Measurements from ENCODE around the gene CAMK4. TPM values are rescaled to one million over a fixed set of nuclear protein-coding genes. Genes with fewer than 3 reads are reported as not detected.

The CAMK4 gene
- total RNA-seq, 1 experiment from 2014 or later = 10.2 TPM

DNA sequence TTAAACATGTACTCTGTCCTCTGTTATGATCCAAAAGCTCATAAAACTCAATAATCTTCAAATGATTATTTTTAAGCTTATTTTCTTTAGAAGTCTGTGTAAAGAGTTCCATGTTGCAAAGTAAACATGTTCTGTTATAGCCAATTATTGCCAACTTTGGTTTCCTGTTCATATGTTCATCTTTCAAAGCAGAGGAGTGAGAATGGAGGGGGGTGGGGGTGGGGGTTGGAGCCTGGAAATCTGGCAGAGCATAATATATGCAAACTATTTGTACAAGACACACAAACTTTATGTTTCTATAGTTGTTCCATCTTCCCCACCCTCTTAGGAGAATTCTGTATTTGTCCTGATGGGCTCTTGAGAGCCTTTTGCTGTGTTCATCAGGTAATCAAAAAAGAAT lies 153.1 kb downstream of the CAMK4 start:
- no peaks in the 10 kb centered on the region for H3K79me2 ChIP-seq (ENCODE audit: insufficient read depth, low read length)
- ATAC-seq (no peak), DNase-seq (ENCODE audit: low read depth, low spot score) (no peak)
- no peak overlapping the region for H2AFZ ChIP-seq (ENCODE audit: low read depth, low read length, poor library complexity, severe bottlenecking)
- no peaks in the 10 kb centered on the region for H3K9me2 ChIP-seq (ENCODE audit: insufficient read depth)
- POLR2A ChIA-PET = no interaction called here
- no peak for TF ChIP-seq ZNF274 (IDR thresholded peaks at IDR 0.05; ENCODE audit: low read depth, low read length)
- TF ChIP-seq YY1 (IDR thresholded peaks at IDR 0.05; ENCODE audit: extremely low read depth, insufficient replicate concordance, low read depth, low read length) = no peak
- no peak for TF ChIP-seq ELF1 (IDR thresholded peaks at IDR 0.05; ENCODE audit: borderline replicate concordance, low read depth)
- TF ChIP-seq, protein P1, sequence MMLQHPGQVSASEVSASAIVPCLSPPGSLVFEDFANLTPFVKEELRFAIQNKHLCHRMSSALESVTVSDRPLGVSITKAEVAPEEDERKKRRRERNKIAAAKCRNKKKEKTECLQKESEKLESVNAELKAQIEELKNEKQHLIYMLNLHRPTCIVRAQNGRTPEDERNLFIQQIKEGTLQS (IDR thresholded peaks at IDR 0.05) = no peak
- no peaks in the 10 kb centered on the region for H3K27me3 ChIP-seq (ENCODE audit: insufficient read depth, low read length)
- H3K9me3 ChIP-seq (ENCODE audit: control insufficient read depth in 1 of 2, insufficient read depth in 1 of 2, low read depth in 1 of 2, low read length in 2 of 2) = no peaks in the 10 kb centered on the region
- no peaks in the 10 kb centered on the region for H4K20me1 ChIP-seq (ENCODE audit: insufficient read depth)
- H3K27ac ChIP-seq (ENCODE audit: low read depth, low read length) = no peak overlapping the region
- H3K4me1 ChIP-seq (ENCODE audit: control insufficient read depth in 1 of 2, insufficient read depth in 2 of 2, low read length in 2 of 2) = no peaks in the 10 kb centered on the region
- H3K4me3 ChIP-seq (replicated peaks in 1 of 2; ENCODE audit: low read depth in 1 of 2, low read length in 2 of 2) = no peak overlapping the region
- CTCF ChIA-PET = no interaction called here
- no peaks in the 10 kb centered on the region for H3K36me3 ChIP-seq (ENCODE audit: control insufficient read depth in 1 of 2, insufficient read depth in 2 of 2, low read length in 2 of 2)
- no TSS peak for BruUV-seq (replicated peaks)
- H3K4me2 ChIP-seq (ENCODE audit: low read length) = no peak overlapping the region
- RAD21 ChIA-PET (ENCODE audit: low non-redundant PET in 1 of 2, low total read pairs in 2 of 2, uncharacterized antibody in 2 of 2, unreplicated experiment in 2 of 2) = no interaction called here
- H3K9ac ChIP-seq (ENCODE audit: low read length) = no peak overlapping the region
- intact Hi-C loops (cut with micrococcal nuclease) = no loop called here

DNA sequence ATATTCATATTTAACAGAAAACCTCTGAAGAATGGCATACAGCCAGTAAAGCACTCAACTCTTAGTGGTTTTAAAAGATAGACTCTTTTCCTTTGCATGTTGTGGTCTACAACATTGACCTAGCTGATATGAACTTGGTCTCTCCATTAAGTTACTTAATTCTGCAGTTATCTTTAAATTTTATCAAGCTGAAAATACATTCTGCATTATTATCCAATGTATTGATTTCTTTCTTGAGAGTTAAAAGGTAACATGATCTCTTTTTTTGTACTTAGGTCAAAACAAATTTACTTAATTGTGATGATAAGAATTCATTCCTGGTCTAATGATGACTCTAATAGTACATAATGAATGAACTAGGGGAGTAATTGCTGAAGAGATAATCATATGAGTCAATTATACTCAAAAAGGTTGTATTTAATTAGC lies 155.2 kb downstream of the CAMK4 start:
- TF ChIP-seq, protein P2, sequence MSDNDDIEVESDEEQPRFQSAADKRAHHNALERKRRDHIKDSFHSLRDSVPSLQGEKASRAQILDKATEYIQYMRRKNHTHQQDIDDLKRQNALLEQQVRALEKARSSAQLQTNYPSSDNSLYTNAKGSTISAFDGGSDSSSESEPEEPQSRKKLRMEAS (IDR thresholded peaks at IDR 0.05) = no peak
- TF ChIP-seq POLR2AphosphoS5 (IDR thresholded peaks at IDR 0.05; ENCODE audit: low read depth, low read length) (no peak), ZNF274 (IDR thresholded peaks at IDR 0.05; ENCODE audit: low read depth, low read length) (no peak), EGR1 (IDR thresholded peaks at IDR 0.05; ENCODE audit: low read depth) (no peak), CBX3 (IDR thresholded peaks at IDR 0.05; ENCODE audit: low read depth) (no peak)
- TF ChIP-seq, protein P1 (IDR thresholded peaks at IDR 0.05) = no peak
- Histone ChIP-seq H3K9me2 (ENCODE audit: insufficient read depth) (no peaks in the 10 kb centered on the region), H3K27me3 (ENCODE audit: insufficient read depth, low read length) (no peaks in the 10 kb centered on the region), H3K9ac (ENCODE audit: low read length) (no peak overlapping the region), H3K4me2 (ENCODE audit: low read length) (no peak overlapping the region), H3K36me3 (ENCODE audit: control insufficient read depth in 1 of 2, insufficient read depth in 2 of 2, low read length in 2 of 2) (no peaks in the 10 kb centered on the region), H3K4me3 (replicated peaks in 1 of 2; ENCODE audit: low read depth in 1 of 2, low read length in 2 of 2) (no peak overlapping the region), H3K27ac (ENCODE audit: low read depth, low read length) (no peak overlapping the region), H3K79me2 (ENCODE audit: insufficient read depth, low read length) (no peaks in the 10 kb centered on the region), H2AFZ (ENCODE audit: low read depth, low read length, poor library complexity, severe bottlenecking) (no peak overlapping the region), H4K20me1 (ENCODE audit: insufficient read depth) (no peaks in the 10 kb centered on the region), H3K4me1 (ENCODE audit: control insufficient read depth in 1 of 2, insufficient read depth in 2 of 2, low read length in 2 of 2) (peaks cover 3 to 15% of the 10 kb centered on the region in 2 experiments; a peak in 3 of 4 replicates), H3K9me3 (ENCODE audit: control insufficient read depth in 1 of 2, insufficient read depth in 1 of 2, low read depth in 1 of 2, low read length in 2 of 2) (no peaks in the 10 kb centered on the region)
- DNase-seq (ENCODE audit: low read depth, low spot score) (no peak), ATAC-seq (no peak)
- BruUV-seq (replicated peaks) = no TSS peak
- intact Hi-C loops (cut with micrococcal nuclease) = no loop called here
- ChIA-PET RAD21 (ENCODE audit: low non-redundant PET in 1 of 2, low total read pairs in 2 of 2, uncharacterized antibody in 2 of 2, unreplicated experiment in 2 of 2) (no interaction called here), CTCF (no interaction called here), POLR2A (no interaction called here)

Data from HCT116 (cell line).